GM23338 (cell line): ENCODE results near the gene COL15A1.

Source experiments
- CREB1 ChIP-seq: fragments of 250-450 bp; sonication (Bioruptor Pico); IDR thresholded peaks from 2 replicates; pipeline ENCODE4 v1.5.0; 2020; ENCODE audit warnings: low read depth, mild to moderate bottlenecking, moderate library complexity
- ETS1 ChIP-seq: IDR thresholded peaks from 2 replicates; pipeline ENCODE4 v1.6.1; 2016; ENCODE audit warnings: antibody characterized with exemption
- EZH2 ChIP-seq: fragments of 200-600 bp; sonication (generic); IDR thresholded peaks from one replicate; pipeline ENCODE4 v1.8.0; 2017; ENCODE audit warnings: antibody characterized with exemption, mild to moderate bottlenecking, low read depth; ENCODE audit not compliant: unreplicated experiment
- EZH2phosphoT487 ChIP-seq: fragments of 200-600 bp; sonication (generic); IDR thresholded peaks from one replicate; pipeline ENCODE4 v1.8.1; 2018; ENCODE audit warnings: antibody characterized with exemption; ENCODE audit not compliant: unreplicated experiment
- JUNB ChIP-seq: IDR thresholded peaks from one replicate; pipeline ENCODE4 v1.6.1; 2016; ENCODE audit warnings: antibody characterized with exemption; ENCODE audit not compliant: unreplicated experiment
- NANOG ChIP-seq: IDR thresholded peaks from 2 replicates; pipeline ENCODE4 v1.6.1; 2016; ENCODE audit warnings: antibody characterized with exemption, borderline replicate concordance
- POLR2AphosphoS5 ChIP-seq: IDR thresholded peaks from 2 replicates; pipeline ENCODE4 v1.6.1; 2016; ENCODE audit warnings: antibody characterized with exemption, low read depth
- REST ChIP-seq: IDR thresholded peaks from one replicate; pipeline ENCODE4 v1.6.1; 2018; ENCODE audit warnings: antibody characterized with exemption; ENCODE audit not compliant: unreplicated experiment
- ZNF114 ChIP-seq: fragments of 250-450 bp; sonication (Bioruptor Pico); IDR thresholded peaks from 2 replicates; pipeline ENCODE4 v1.5.0; 2020; ENCODE audit warnings: mild to moderate bottlenecking, moderate library complexity
- ZNF462 ChIP-seq: fragments of 250-450 bp; sonication (Bioruptor Pico); IDR thresholded peaks from 2 replicates; pipeline ENCODE4 v1.5.0; 2020; ENCODE audit warnings: mild to moderate bottlenecking, moderate library complexity
- TF ChIP-seq, protein P1 (sequence below), 2 experiments: fragments of 200-600 bp in 1 of 2; sonication (generic) in 1 of 2; conservative IDR thresholded peaks; 2 replicates each; pipeline versions ENCODE4 v1.5.1 to v1.6.1; 2016 to 2017; ENCODE audit warnings: antibody characterized with exemption in 2 of 2, low read depth in 2 of 2, mild to moderate bottlenecking in 2 of 2, moderate library complexity in 1 of 2

DNA sequence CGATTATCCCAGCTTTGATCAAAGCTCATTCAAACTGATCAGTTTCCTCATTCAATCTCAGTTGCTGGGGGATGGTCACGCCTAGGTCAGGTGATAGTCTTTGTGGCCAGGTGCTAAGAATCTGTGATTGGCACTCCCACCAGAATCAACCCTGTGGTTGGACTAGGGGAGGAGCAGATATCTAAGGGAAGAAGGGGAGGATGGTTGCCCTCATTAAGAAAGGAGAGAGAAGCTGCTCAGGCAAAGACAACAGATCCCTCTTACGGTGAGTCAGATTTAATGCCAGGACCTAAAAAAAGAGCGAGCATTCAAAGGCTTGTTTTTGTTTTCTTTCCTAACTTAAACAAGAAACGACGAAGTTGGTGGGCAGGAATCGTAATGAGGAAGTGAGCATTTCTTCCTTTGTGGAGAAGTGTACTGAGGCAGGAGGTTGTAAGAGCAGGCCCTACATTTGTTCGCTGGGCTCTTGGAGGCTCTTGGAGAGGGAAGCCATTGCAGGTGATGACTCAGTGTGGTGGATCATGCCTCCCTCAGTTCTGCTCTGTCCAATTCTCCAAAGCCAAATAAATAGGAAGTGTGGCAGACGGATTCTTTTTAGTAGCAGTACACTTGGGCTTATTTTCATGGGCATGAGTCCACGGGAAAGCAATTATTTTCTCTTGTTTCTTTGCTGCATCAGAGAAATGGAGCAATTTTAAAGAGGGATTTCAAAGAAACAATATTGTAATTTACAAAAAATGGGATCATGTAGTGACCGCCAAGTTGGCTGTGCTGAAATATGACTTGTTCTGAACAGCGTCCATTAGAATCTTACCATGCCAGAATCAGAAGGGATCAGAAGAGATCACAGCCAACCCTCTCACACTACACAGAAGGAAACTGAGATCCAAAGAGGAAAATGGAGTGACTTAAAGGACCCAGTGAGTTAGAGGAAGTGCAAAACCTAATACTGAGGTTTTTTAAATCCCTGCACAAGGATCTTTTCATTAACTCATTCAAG, 142.5 kb downstream of the COL15A1 start:
- TF ChIP-seq EZH2phosphoT487 (no peak), NANOG (no peak), POLR2AphosphoS5 (no peak), REST (no peak), JUNB (no peak), EZH2 (no peak), CREB1 (no peak), ETS1 (no peak), ZNF114 (no peak), ZNF462 (CRISPR knock-in tag) (no peak)
- TF ChIP-seq, protein P1, sequence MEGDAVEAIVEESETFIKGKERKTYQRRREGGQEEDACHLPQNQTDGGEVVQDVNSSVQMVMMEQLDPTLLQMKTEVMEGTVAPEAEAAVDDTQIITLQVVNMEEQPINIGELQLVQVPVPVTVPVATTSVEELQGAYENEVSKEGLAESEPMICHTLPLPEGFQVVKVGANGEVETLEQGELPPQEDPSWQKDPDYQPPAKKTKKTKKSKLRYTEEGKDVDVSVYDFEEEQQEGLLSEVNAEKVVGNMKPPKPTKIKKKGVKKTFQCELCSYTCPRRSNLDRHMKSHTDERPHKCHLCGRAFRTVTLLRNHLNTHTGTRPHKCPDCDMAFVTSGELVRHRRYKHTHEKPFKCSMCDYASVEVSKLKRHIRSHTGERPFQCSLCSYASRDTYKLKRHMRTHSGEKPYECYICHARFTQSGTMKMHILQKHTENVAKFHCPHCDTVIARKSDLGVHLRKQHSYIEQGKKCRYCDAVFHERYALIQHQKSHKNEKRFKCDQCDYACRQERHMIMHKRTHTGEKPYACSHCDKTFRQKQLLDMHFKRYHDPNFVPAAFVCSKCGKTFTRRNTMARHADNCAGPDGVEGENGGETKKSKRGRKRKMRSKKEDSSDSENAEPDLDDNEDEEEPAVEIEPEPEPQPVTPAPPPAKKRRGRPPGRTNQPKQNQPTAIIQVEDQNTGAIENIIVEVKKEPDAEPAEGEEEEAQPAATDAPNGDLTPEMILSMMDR (conservative IDR thresholded peaks at IDR 0.05; ENCODE audit: low read depth in 2 of 2), result no peak
